Measurements from ENCODE around the gene CD200. TPM values are rescaled to one million over a fixed set of nuclear protein-coding genes. Genes with fewer than 3 reads are reported as not detected.

Gene CD200
- total RNA-seq, 1 experiment from 2014 or later = 3.4 TPM

DNA sequence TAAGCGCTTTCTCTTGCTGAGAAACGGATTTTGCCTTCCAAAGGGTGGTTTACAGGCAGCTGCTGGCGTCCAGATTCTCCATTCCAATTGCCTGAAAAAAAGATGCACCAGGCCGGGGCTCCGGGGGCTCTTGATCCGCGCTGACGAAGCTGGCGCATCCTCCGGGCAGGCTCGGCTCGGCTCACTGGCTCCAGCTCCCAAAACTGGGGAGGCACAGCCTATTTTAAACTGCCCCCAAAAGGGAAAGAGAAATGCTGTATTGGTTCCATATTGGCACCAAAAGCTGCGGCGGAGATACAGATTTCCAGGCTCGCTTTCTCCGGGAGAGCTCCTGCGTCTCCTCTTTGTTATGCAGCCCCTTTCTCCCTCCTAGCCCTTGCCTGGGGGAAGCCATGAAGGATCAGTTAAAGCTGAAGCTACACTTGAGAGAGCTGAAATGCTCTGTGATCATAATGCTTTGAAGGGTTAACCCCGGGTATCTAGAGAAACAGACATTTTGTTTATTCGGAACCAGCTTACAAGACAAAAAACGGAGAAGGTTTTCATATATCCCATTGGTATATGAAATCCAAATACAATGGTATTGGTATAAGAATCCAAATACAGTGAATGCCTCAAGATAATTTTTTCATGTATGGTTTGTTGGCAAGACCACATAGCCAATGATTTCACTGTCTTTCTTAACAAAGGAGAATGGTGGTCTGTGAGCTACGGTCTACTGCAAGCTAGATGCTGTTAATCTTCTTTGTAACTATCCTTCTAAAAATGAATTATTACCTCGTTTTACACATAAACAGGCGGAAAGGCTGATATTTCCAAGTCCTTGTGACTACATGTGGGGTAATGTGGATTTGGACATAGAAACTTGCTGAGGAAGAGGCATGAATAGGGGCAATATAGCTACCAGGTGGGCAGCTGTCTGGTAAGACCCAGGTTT lies 693 bp downstream of the CD200 start:
- DNase-seq (ENCODE audit: low read depth) = peak; percentile 8

DNA sequence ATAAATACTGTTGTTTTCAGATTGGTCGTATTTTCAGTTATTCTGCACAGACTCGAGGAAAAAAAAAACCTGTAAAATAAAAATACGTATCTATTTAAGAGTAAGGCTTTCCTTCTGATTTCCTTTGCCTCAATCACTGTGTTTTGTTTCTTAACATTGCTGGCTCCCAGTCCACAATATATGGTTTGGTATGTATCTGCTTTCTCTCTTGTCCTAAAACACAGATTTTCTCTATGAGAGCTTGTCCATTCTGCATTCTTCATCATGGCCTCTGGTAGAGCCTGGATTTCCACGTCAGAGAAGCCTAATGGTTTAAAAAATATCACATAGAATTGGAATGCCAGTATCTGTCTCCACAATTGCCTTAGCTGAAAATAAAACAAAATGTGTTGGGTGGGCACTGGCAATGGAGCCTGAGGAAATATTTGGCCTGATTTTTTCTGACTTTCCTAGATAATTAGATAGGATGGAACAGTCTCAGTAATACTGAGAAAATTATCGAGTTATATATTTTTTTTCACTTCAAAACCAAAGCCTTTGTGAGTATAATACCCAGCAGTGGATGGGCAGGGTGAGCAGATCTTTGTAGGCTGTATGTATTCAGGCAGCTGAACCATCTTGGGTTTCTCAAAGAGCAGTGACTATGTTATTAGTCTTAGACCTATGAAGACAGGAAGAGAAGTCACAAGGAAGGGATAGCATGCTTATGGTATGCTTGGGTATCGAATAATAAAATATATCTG lies 1.9 kb downstream of the CD200 start:
- DNase-seq (ENCODE audit: low read depth) = no peak

DNA sequence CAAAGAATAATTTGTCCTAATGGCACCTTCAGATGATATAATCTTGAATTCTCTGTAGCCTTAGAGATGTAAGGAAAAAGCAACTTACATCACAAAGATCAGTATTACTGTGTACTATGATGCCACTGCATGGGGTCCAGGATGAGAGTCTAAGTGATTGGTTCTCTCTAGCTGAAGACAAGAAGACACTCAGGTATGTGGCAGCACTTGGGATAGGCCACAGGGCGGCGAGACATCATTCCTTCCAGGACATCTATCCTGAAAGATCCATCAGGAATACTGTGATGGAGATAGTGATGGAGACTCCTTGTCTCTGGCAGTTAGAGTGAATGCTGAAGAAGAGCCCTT lies 2.5 kb downstream of the CD200 start:
- no peak for DNase-seq (ENCODE audit: low read depth)

DNA sequence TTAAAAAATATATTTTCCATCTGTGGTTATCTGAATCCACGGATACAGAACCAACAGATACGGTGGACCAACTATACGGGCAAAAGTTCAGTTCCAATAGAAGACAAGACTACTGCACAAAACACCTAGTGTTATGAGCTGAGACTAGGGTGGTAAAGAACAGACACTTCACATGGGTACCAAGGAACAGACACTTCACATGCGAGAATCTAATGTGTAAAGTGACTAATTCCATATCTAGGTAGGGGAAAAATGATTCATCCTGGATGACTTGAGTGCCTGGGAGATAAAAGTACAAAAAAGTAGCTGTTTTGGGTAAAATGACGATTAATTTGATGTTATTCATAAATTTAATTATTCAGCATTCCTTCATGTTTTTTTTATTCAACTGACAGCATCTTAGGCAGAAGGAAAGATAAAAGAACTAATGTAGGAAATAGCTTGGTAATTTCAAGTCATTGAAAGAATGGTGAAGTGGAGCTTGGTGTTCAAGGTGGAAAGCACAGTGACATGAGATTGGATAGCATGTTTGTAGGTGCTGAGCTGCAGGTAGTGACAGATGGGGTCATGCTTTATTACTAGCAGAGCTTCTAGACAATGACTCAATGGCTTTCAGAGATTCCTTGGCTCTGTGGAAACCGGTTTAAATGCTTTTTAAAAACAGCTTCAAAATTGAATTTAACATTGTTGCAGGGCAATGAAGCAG lies 5.2 kb downstream of the CD200 start:
- no peak for DNase-seq (ENCODE audit: low read depth)

DNA sequence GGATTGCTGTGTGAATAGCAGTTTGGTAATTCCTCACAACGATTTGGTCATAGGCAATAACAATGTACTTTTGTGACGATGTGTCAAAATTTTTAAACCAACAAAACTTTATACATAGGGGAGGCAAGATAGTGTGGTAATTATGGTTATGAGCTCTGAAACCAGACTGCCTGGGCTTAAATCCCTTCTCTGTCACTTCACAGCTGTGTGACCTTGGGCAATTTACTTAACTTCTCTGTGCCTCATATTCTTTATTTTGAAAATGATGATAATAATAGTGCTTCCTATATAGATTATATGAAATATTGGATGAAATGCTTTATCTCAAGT lies 5.7 kb downstream of the CD200 start:
- DNase-seq (ENCODE audit: low read depth) = no peak

DNA sequence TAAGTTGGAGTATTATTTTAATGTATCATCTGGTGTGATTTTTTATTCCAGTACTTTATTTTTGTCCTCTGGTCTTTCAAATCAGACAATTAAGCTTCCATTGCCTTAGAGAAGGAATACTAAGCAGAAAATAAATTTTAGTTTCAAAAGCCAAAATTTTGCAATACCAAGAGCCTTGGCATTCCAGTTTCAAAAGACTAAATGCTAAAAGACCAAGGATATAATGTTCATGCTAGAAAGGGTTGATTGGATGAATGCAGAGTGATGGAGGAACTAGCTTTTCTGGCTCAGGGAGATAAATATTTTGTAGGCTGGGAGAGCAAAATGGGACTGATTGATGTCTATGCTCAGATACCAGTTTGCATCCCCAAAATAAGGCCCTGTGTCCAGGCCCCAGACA lies 6.2 kb downstream of the CD200 start:
- DNase-seq (ENCODE audit: low read depth) = no peak

DNA sequence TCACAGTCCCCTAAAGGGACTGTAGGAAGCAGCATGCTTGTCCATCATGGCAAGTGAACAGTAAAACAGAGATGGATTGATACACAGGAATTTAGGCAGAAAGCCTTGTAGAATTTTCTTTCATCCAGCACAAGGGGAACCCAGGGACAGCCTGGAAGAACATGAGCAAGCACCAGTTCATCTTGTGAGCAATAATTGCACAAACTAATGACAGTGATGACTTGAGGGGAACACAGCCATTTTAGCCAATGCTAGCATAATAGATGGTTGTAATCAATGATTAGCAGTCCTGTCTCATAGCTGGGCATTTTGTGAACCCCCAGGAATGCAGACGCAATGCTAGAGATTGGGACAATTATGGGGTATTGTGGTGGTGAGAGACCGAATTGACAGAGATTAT lies 6.7 kb downstream of the CD200 start:
- DNase-seq (ENCODE audit: low read depth) = no peak

DNA sequence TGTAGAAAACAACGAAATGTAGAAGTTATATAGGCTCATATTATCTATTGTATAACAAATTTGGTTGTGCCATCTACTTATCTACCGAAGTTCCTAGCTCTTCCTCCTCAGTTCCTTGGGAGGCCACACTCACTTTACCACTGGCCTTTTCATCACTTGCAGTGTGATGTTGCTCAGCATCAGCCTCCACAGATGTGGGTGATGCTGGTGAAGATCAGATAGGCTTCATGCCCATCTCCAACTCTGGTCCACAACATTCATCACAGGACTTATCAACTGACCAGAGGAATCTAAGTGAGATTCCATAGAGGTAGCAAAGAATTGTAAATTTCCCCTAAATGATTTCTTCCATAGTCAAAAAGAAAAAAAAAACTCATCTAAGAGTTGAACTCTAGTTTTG lies 8.4 kb downstream of the CD200 start:
- DNase-seq (ENCODE audit: low read depth) = no peak

DNA sequence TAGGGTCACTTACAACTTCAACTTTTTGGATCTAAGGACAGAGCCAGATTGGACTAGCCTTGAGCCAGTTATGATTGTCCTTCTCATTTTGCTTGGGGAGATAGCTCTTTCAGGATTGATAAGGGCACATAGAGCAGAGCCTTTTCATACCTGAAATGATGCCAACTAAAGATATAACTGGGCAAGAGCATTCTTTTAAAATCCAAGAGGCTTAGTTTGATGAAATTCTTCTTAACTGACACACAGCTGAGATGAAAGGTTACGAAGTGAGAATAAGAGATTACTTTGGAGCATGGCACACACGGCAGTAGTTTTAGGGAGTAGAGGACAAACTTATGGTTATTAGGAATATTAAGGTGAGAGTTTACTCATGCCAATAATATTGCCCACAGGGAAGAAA lies 12.7 kb downstream of the CD200 start:
- DNase-seq (ENCODE audit: low read depth) = no peak

DNA sequence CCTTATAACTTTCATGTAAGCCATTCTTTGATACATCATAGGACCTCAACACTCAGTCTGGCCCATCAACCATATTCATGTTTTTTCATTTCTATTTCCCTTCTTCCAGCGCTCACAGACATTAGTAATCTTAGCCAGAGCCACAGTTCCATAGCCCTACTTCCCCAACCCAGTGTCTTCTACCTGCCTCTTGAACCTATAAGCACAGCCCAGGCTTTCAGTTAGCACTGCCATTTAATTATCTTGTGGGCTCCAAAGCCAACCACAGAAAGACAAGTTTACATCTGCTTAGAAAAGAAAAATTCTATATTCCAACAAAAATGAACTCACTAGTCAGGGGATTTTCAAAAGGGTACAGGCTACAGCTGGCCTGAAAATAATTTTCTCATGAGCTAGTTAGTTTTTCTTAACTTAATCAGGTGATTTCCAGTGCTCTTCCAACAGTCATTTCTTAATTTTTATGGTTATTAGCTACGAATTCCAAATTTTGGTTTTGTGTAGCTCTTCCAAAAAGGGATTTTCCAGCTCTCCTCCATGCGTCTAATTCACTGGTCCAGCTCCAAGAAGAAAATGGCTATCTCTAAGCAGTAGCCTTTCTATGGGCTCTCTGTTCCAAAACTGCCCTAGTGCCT lies 13.7 kb downstream of the CD200 start:
- no peak for DNase-seq (ENCODE audit: low read depth)

DNA sequence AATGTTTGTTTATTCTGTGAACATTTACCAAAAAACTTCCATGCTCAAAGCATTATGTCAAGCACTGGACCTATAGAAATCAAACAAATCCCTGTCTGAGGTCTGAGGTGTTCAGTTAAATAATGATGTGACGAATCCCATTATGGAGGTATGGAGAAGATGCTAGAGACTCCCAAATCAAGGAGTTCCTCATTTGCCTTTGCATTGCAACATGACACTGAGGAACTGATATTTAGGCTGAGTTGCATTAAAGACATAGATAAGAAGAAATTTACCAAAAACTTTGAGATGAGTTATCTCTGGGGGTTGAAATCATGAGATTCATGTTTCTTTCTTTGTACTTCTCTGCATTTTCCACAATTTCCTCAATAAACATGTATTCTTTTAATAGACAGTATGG lies 16.0 kb downstream of the CD200 start:
- DNase-seq (ENCODE audit: low read depth) = no peak

DNA sequence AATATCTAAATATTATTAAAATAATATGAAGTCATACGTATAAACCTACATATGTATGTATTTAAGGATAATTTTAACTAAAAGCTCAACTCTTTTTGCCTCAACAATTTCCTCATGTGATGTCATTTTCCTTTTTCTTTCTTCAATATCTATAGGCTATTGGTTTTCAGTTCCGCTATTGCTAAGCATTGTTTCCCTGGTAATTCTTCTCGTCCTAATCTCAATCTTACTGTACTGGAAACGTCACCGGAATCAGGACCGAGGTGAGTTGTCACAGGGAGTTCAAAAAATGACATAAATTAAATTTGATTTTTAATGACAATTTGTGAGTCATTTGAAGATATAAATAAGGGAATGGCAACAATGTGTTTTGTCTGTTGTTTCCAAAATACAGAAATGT lies 16.6 kb downstream of the CD200 start:
- DNase-seq (ENCODE audit: low read depth) = no peak

DNA sequence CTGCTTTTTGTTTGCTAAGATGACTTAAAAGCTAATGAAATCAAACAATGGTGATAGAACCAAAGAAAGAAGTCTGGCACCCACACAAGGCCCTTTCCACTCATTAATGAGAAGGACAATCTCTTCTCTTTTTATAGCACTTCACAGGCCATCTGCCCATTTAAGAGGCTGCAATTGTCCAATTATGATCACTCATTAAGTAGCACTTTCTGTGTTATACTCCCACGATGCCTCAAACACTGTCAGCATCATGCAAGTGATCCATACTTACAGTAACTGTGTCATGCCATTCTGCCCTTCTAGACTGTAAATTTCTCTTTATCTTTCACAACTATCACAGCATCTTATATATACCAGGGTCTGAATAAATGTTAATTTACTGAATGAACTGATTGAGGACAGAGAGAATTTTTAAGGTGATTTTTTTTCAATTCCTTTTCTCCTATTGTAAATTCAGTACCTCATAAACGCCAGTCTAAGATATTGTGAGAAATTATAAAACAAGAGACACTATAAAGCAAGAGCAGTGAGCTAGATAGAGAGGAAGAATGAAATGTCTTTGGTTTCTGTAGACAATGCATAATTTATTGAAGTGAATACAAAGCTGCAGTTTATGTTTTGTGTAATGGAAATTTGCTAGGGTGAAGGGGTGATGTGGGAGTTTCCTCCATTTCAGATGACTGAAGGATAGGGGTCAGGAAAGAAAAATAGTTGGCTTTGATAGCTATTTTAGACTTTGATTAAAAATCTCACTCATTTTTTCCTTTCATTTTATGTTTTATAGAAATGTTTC lies 17.3 kb downstream of the CD200 start:
- DNase-seq (ENCODE audit: low read depth) = no peak

DNA sequence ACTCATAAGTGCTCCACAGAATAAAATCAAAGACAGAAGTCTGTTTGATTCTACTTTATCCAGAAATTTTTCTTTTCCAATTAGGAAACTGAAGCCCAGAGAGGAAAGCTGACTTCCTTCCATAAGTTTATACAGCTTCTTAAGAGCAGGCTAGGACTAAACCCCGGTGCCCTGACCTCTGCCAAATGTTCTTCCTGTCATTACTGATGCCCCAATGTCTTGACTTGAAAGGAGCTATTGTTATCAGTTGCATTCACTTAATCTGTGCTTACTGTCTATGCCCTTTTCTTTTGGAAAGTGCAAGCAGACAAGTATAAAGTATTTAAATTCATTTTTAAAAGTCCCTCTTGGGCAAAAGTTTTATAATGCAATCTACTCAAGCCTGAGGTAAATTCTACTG lies 18.1 kb downstream of the CD200 start:
- DNase-seq (ENCODE audit: low read depth) = peak; percentile 28

DNA sequence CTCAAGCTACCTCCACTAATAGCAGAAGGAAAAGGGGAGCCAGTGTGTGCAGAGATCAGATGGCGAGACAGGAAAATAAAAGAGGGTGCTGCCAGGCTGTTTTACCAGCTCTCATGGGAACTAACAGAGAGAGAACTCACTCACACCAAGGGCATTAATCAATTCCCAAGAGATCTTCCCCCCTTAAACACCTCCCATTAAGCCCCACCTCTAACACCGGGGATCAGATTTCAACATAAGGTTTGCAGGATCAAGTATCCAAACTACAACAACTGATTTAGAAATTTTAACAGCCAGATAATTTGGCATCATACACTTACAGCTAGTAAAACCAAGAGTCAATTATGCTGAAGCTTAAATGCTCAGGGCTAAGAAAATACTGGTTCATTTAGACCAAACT lies 18.9 kb downstream of the CD200 start:
- DNase-seq (ENCODE audit: low read depth) = no peak

DNA sequence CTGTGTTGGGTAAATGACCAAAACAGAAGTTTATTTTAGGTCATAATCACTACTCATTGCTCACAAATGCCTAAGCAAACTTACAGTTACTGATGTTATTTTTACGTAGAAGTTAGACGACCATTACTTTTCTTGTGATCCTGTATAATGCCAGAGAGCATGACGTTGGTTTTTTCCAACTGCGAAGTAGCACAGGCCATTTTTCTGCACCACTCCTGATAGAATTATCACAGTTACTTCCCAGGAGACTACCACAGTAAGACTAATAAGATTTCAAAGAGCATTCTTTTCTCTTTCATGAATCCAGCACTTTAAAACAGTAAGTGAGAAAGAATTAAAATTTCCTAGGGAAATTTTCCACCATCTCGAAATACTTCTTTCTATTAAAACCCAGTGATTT lies 19.8 kb downstream of the CD200 start:
- DNase-seq (ENCODE audit: low read depth) = no peak

DNA sequence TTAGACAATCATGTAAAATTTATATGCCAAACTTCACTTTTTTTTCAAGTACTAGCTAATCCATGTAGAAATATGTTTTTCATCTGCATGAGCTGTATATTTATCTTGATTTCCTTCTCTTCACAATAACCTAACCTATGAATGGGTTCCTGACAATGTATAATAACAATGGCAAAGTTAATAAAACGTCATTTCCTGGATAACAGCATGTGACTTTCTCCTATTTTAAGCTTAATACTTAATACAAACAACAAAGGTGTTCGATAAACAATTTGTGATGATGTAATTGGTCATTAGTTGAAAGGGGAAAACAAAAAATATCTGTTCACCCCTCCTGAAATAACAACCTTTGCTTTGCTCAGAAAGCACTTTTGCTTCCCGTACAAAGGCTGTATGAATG lies 20.4 kb downstream of the CD200 start:
- no peak for DNase-seq (ENCODE audit: low read depth)

DNA sequence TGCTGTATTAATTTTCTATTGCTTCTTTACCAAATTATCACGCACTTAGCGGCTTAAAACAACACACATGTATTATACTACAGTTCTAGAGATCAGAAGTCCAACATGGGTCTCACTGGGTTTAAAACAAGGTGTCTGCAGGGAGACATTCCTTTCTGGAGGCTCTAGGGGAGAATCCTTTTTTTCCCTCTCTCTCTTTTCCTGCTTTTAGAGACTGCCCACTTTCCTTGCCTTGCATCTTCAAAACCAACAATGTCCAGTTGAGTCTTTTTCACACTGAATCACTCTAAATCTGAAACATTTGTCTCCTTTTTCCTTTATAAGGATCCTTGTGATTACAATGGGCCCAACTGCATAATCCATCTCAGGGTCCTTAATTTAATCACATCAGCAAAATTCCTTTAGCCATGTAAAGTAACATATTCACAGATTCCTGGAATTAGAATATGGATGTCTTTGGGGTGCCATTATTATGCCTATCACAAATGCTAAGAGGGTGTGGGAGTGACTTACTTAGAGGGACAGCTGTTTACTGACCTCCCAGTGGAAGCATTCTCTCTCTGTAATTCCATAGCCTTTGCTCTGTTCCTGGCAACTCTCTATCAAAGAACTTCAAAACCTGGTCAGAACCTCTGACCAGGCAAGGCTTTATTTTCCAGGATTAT lies 21.8 kb downstream of the CD200 start:
- no peak for DNase-seq (ENCODE audit: low read depth)

DNA sequence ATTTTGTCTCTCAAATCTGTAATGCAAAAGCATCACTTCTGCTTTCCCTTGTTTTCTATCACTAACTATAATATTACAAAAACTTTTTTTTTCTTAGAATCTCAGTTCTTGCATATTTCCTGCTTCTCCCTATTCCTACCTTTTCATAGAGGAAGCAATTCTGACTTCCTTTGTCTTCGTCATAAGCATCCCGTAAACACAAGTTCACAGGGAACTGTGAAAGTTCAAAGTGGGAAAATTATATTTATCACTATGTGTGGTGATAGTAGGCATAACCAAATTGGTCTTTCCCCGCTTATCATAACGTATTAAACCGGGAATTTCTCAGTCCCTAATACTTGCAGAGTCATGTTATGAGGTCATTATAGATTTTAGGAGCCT lies 22.3 kb downstream of the CD200 start:
- DNase-seq (ENCODE audit: low read depth) = no peak

DNA sequence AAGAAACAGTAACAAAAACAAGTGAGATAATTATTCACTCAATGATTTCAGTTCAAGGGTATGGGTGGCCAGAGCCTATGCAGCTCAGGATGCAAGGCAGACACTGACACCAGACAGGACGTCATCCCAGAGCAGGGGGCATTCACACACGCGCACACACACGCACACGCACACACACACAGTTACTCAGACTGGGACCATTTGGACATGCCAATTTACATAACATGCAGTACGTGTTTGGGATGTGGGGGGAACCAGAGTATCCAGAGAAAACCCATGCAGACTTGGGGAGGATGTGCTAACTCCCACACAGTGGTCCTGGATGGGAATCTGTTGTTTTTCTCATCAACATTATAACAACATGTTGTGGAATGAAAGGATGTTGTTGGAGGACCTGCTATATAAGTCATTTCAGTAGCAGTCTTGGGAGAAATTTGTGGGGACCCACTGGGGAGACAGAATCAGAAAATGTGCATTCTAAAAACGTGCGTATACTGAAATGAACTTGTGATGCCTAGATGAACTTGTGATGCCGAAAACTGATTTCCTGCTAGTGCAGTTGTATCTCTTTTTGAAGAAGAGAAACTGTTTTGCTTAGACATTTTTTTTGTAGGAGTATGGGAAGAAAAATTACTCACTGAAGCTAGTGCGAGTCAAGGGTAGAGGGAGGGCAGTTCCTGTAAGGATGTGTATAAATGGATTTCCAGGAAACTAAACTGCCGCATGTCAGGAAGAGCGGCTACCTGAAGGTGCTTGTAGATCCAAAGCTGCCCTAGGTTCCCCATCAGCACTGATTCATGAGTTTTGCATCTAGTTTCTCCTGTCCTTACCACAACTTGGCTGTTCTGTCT lies 25.2 kb downstream of the CD200 start:
- DNase-seq (ENCODE audit: low read depth) = no peak

Measured in RPMI7951 (cell line).